Activated naive CD4-positive, alpha-beta T cell treated with Interleukin-2 at 50 U/mL for 16 hours (primary cell): ENCODE data around the gene PALM3.

Experiments
- DNase-seq: peaks from one replicate; pipeline ENCODE4 v3.0.0-alpha.2; 2020

PALM3 gene

GRCh38 chr19:14061751-14062557 lies at the start of gene PALM3:
PALM3 (minus strand) TSS chr19:14062076; CDS start chr19:14061980, 96 bp downstream.
- DNase-seq: no peak

GRCh38 chr19:14111486-14111885 lies 49.6 kb upstream of the PALM3 start:
- DNase-seq: no peak

- no peak for DNase-seq
Measured at GRCh38 chr19:14110650-14111049, 48.8 kb upstream of the PALM3 start.

GRCh38 chr19:14107581-14108461 lies 45.9 kb upstream of the PALM3 start:
- DNase-seq: no peak

GRCh38 chr19:14106840-14107239 lies 45.0 kb upstream of the PALM3 start:
- DNase-seq: no peak

GRCh38 chr19:14105680-14106079 lies 43.8 kb upstream of the PALM3 start:
- no peak for DNase-seq

- DNase-seq: no peak
Measured at GRCh38 chr19:14103310-14103709, 41.4 kb upstream of the PALM3 start.

- no peak for DNase-seq
Measured at GRCh38 chr19:14102756-14103155, 40.9 kb upstream of the PALM3 start.

GRCh38 chr19:14102102-14102696 lies 40.3 kb upstream of the PALM3 start:
- no peak for DNase-seq

GRCh38 chr19:14101003-14101545 lies 39.2 kb upstream of the PALM3 start:
- no peak for DNase-seq

- no peak for DNase-seq
Measured at GRCh38 chr19:14097532-14098151, 35.8 kb upstream of the PALM3 start.

- no peak for DNase-seq
Measured at GRCh38 chr19:14096272-14096992, 34.6 kb upstream of the PALM3 start.

GRCh38 chr19:14094854-14095253 lies 33.0 kb upstream of the PALM3 start:
- no peak for DNase-seq

- no peak for DNase-seq
Measured at GRCh38 chr19:14093117-14093823, 31.4 kb upstream of the PALM3 start.

- DNase-seq: peak; percentile 39
Measured at GRCh38 chr19:14091813-14092462, 30.1 kb upstream of the PALM3 start.

GRCh38 chr19:14091081-14091812 lies 29.4 kb upstream of the PALM3 start:
- DNase-seq: peak; percentile 73

GRCh38 chr19:14090509-14091080 lies 28.7 kb upstream of the PALM3 start, which contains the start of gene SAMD1:
SAMD1 (minus strand) TSS chr19:14090751.
- DNase-seq: peak; percentile 81

GRCh38 chr19:14089662-14090508 lies 28.0 kb upstream of the PALM3 start:
- DNase-seq: peak; percentile 57

- DNase-seq: no peak
Measured at GRCh38 chr19:14089412-14089661, 27.5 kb upstream of the PALM3 start.
